ENCODE data around the gene IGSF5.

Gene IGSF5

DNA sequence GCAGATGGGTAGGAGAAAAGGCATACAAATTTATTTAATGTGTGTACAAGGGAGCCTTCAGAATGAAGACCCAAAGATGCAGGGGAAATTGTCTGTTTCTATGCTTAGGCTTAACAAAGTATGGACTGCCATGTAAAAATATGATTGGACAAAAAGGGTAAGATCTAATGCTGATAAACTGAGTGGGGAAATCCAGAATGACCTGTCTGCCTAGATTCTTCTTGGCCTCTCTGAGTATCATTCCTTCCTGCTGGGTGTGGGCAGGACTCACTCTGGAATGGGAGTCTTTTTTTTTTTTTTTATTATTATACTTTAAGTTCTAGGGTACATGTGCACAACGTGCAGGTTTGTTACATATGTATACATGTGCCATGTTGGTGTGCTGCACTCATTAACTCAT lies 61.0 kb downstream of the IGSF5 start:
- no peak for TF ChIP-seq CTCF (IDR thresholded peaks at IDR 0.05; ENCODE audit: insufficient read depth, low read length, poor library complexity, severe bottlenecking)

GRCh38 chr21:39807738-39808137 lies 62.8 kb downstream of the IGSF5 start:
- no peaks in the 10 kb centered on the region for H3K27me3 ChIP-seq (replicated peaks; ENCODE audit: control insufficient read depth, insufficient read depth, low read length)
- no peak for TF ChIP-seq CTCF (IDR thresholded peaks at IDR 0.05; ENCODE audit: insufficient read depth, low read length, poor library complexity, severe bottlenecking)
- H3K4me3 ChIP-seq (replicated peaks; ENCODE audit: low read depth, low read length), result no peak overlapping the region
- no peaks in the 10 kb centered on the region for H3K36me3 ChIP-seq (ENCODE audit: control insufficient read depth, insufficient read depth, low read length)
- no peak for DNase-seq (ENCODE audit: extremely low read depth, insufficient read length)

More for the DNA sequence above, 61.0 kb downstream of the IGSF5 start:
- no peak for DNase-seq (ENCODE audit: extremely low read depth, insufficient read length)
- H3K4me3 ChIP-seq (replicated peaks; ENCODE audit: low read depth, low read length), result no peak overlapping the region
- no peaks in the 10 kb centered on the region for H3K36me3 ChIP-seq (ENCODE audit: control insufficient read depth, insufficient read depth, low read length)
- H3K27me3 ChIP-seq (replicated peaks; ENCODE audit: control insufficient read depth, insufficient read depth, low read length), result no peaks in the 10 kb centered on the region

DNA sequence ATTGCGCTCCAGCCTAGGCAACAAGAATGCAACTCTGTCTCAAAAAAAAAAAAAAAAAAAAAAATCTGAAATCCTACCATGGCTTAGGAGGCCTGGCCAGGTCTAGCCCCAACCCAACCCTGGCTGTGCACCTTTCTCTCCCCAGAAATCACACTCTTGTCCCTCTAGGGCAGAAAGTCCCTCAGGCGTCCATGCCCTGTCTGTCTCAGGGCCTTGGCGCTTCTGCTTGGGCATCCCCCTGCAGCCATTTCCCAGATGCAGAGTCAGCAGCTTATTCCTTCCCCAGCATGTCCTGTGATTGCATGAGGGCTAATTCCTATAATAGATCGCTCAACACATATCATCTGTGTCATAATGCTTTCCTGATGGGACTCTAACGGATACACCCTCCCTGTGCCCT lies 65.0 kb downstream of the IGSF5 start:
- DNase-seq (ENCODE audit: extremely low read depth, insufficient read length), result no peak
- no peak for TF ChIP-seq CTCF (IDR thresholded peaks at IDR 0.05; ENCODE audit: insufficient read depth, low read length, poor library complexity, severe bottlenecking)
- no peaks in the 10 kb centered on the region for H3K27me3 ChIP-seq (replicated peaks; ENCODE audit: control insufficient read depth, insufficient read depth, low read length)
- no peak overlapping the region for H3K4me3 ChIP-seq (replicated peaks; ENCODE audit: low read depth, low read length)
- H3K36me3 ChIP-seq (ENCODE audit: control insufficient read depth, insufficient read depth, low read length), result no peaks in the 10 kb centered on the region

DNA sequence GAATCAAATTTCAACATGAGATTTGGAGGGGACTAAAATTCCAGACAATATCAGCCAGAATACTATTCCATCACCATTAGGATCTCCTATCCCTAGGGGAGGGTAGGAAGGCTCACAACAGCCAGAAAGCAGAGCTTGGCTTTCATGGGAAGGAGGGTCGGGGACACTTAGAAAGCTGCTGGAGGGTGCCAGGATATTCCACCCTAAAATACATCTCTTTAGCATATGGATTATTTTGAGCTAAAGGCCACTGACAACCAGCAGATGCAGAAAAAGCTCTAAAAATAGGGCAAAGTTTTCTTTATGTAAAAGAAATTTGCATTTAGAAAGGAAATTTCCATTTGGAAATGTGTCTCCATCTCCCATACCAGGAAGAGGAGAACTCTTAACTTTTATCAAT lies 68.0 kb downstream of the IGSF5 start:
- Histone ChIP-seq H3K36me3 (ENCODE audit: control insufficient read depth, insufficient read depth, low read length) (no peaks in the 10 kb centered on the region), H3K4me3 (replicated peaks; ENCODE audit: low read depth, low read length) (no peak overlapping the region), H3K27me3 (replicated peaks; ENCODE audit: control insufficient read depth, insufficient read depth, low read length) (no peaks in the 10 kb centered on the region)
- DNase-seq (ENCODE audit: extremely low read depth, insufficient read length), result no peak
- no peak for TF ChIP-seq CTCF (IDR thresholded peaks at IDR 0.05; ENCODE audit: insufficient read depth, low read length, poor library complexity, severe bottlenecking)

DNA sequence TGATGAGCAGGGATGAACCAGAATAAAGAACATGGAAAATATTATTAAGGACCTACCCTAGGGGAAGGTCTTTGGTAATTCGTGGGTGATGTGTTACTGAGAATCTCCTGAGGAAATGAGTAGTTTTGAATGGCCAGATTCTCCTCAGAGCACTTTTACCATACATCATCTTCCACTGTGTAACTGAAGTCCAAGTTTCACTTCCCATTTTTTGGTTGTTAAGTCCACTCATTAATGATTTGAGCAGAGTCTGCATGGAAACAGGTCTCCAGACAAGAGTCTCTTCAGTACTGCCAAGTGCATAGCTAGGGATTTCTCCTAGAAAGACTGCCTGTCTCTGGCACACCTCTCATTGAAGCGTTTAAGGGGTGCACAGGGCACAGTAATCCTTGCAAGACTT lies 73.6 kb downstream of the IGSF5 start:
- H3K4me3 ChIP-seq (replicated peaks; ENCODE audit: low read depth, low read length), result no peak overlapping the region
- H3K36me3 ChIP-seq (ENCODE audit: control insufficient read depth, insufficient read depth, low read length), result no peaks in the 10 kb centered on the region
- no peak for TF ChIP-seq CTCF (IDR thresholded peaks at IDR 0.05; ENCODE audit: insufficient read depth, low read length, poor library complexity, severe bottlenecking)
- no peaks in the 10 kb centered on the region for H3K27me3 ChIP-seq (replicated peaks; ENCODE audit: control insufficient read depth, insufficient read depth, low read length)
- DNase-seq (ENCODE audit: extremely low read depth, insufficient read length), result no peak

DNA sequence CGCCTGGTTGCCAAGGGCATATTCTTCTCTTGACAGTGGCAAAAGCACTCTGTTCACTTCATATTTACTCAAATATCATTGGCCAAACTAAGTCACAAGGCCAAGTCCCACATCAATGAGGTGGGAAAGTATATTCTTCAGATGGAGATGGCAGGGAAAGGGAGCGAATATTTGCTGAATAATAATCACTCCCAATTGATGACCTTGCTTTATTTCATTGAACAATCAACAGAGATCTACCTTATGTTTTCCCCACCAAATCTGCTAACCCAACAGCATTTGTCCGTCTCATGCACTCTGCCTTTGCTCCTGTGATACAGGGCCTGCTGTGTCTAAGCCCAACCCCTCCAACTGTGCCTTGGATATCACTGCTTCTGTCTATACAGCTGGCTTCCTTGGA lies 77.1 kb downstream of the IGSF5 start:
- no peak overlapping the region for H3K4me3 ChIP-seq (replicated peaks; ENCODE audit: low read depth, low read length)
- TF ChIP-seq CTCF (IDR thresholded peaks at IDR 0.05; ENCODE audit: insufficient read depth, low read length, poor library complexity, severe bottlenecking), result no peak
- no peak for DNase-seq (ENCODE audit: extremely low read depth, insufficient read length)
- H3K27me3 ChIP-seq (replicated peaks; ENCODE audit: control insufficient read depth, insufficient read depth, low read length), result no peaks in the 10 kb centered on the region
- no peaks in the 10 kb centered on the region for H3K36me3 ChIP-seq (ENCODE audit: control insufficient read depth, insufficient read depth, low read length)

Data from GM06990 (cell line).